GM19463 (cell line): Measurements from ENCODE around the gene IRF9.
"Not testable (repeated sequence)": the region's sequence is repeated elsewhere in the genome, so short reads cannot be mapped to it uniquely, and the experiment has no call there.

Experiments
- ATAC-seq: cut with Tn5 transposase; IDR thresholded peaks from one replicate; pipeline ENCODE4 v1.9.1; 2021; ENCODE audit warnings: mild to moderate bottlenecking, moderate library complexity; ENCODE audit not compliant: unreplicated experiment

Gene IRF9

GRCh38 chr14:24190416-24190815, 29.4 kb downstream of the IRF9 start:
- ATAC-seq: no peak

DNA sequence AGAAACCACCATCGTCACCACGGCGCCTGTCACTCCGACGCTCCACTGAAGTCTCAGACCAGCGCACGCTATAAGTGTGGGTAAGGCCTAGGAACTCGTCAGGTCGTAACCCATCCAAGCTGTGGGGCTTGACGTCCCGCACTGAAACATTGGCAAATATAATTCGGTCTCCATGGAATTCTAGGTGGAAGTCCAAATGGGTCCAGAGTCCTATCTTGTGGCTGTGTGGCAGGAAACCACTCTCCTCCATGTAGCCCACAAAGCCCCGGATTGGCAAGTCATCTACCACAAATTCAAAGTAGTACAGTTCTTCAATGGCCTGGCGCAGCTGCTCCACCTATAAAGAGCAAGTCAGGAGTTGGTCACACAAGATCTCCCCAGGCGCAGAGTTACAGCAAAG, 31.9 kb downstream of the IRF9 start:
- ATAC-seq: no peak

GRCh38 chr14:24194186-24194872, 33.3 kb downstream of the IRF9 start:
- no peak for ATAC-seq

DNA sequence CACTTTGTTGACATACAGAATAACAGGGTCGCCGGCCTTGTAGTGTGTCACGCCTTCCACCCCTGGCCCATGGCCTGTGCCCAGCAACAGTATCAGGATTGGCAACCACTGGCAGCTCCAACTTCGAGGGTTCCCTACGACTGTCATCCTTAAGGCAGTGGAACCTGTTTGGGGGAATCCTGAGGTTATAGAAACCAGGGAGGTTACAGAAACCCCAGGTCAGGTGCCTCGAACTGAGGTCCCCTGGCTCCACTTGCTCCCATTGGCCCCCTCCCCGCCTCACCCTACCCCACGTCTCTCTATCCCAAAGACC, 33.8 kb downstream of the IRF9 start:
- ATAC-seq: no peak

- ATAC-seq: peak; percentile 93
Measured at GRCh38 chr14:24195186-24196070, 34.4 kb downstream of the IRF9 start, which contains the start of gene TM9SF1. TSS of gene TM9SF1 (minus strand) at chr14:24195441. CDS start at chr14:24195019, 422 bp downstream.

DNA sequence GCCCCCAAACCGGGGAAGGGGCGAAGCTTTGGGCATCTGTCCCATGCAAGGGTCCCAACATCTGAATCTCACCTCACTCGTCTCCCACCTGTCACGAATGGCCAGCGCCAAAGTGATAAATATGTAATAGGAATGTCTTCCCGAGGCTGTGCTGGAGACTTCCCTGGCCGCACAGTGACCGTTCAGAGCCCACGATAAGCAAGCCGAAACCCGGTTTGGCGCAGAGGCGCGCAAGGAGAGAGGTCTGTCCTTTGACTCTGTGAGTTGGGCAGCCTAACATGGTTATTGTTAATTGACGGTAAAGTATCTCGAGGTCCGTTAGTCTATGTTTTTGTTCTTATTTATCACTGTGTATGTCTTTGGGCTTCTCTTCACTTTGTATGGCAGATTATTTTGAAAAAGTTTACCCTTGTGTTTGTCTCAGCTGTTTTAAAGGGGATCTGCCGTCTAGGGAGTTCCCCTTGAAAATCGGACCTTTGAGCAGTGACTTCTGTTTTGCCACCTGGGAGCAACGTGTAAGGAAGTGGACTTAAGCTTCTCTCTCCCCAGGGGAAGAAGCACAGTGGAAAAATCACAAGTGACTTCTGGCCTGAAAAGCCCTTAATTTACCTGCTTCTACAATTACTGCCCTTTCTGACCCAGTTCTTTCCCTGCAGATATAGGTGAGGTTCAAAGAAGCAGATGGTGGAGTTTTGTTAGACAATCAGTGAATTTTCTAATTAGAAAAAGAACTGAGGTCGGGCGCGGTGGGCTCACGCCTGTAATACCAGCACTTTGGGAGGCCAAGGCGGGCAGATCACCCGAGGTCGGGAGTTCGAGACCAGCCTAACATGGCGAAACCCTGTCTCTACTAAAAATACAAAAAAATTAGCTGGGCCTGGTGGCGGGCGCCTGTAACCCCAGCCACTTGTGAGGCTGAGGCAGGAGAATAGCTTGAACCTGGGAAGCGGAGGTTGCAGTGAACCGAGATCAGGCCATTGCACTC, 35.3 kb downstream of the IRF9 start:
- ATAC-seq: no peak

DNA sequence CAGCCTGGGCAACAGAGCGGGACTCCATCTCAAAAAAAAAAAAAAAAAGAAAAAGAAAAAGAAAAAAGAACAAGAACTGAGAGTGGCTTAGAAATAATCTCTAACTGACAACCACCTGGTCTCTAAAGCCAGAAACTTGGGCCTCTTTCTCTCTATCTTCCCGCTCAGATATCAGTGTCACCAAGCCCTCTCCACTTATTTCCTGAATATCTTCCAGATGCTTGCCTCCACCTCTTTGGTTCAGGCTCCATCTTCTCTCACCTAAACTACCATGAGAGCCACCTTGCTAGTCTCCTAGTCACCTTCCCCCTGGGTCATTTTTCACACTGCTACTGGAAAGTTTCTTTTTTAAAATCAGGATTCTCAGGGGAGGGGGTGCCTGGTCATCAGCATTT, 36.0 kb downstream of the IRF9 start:
- no peak for ATAC-seq

GRCh38 chr14:24198814-24199524, 37.9 kb downstream of the IRF9 start:
- ATAC-seq: no peak

GRCh38 chr14:24202538-24202937, 41.5 kb downstream of the IRF9 start:
- not testable (repeated sequence) for ATAC-seq

GRCh38 chr14:24203249-24203886, 42.3 kb downstream of the IRF9 start:
- not testable (repeated sequence) for ATAC-seq

DNA sequence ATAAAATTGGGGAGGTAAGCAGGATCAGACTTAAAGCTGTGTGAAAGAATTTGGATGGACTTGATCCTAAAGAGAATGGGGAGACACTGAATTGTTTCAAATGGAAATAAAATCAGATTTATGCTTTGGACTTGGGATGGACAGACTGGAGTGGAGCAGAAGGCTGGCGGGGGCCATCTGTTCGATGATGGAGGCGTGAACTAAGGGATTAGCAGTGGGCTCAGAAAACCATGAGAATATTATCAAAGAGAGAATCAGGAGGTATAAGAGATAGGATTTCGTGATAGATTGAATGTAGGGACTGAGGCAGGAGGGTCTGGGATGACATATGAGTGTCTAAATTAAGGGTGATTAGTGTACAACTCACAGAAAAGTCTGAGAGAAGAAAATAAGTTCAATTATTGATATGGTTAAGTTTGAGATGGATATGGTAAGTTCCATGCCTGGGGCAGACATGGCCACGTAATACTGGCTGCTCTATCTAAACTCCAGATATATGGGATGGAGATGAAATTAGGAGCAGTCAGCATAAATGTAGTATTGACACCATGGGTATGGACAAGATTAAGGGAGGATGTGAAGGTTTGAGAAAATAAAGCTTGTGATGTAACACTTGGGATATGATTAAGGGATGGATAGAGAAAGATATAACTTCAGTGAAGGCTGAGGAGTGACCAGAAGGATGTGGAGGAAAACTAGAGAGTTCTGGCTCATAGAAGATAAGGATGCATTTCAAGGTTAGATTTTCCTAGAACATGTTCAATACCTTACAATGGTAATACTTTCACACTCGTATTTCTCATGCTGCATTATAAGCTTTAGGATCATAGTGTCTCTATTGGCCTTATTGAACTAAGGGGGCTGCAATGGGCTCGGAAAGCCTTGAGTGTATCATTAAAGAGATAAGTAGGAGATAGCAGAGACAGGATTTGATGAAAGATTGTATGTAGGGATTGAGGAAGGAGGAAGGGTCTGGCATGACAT, 43.4 kb downstream of the IRF9 start:
- no peak for ATAC-seq

DNA sequence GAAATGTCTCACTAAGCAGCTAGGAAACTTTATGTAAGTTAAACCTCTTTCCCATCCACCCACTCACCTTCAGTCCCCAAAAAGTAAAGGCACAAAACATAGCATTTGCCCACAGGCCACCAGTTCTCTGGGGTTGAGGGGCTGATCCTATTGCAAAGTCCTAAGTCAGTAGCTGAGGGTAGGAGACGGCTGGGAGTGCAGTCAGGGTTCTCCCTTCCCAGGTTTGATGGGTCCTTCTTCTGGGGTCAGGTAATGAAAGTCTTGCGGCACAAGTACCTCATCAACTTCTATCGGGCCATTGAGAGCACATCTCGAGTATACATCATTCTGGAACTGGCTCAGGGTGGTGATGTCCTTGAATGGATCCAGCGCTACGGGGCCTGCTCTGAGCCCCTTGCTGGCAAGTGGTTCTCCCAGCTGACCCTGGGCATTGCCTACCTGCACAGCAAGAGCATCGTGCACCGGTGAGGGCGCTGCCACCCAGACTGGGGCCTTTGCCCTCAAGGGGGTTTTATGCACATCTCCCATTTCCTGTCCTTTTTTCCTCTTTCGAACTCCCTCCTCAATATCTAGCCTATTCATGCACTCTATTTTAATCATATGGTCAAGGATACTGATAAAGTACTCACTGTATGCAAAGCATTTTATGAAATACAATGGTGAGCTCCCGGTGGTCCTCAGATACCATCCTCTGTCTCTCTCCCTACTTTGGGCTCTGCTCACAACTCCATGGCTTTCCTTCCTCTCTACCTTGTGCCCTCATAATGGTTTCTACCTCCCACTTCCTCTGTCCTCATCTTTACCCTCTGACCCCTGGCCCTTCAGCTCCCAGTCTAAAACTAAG, 45.4 kb downstream of the IRF9 start:
- ATAC-seq: no peak

DNA sequence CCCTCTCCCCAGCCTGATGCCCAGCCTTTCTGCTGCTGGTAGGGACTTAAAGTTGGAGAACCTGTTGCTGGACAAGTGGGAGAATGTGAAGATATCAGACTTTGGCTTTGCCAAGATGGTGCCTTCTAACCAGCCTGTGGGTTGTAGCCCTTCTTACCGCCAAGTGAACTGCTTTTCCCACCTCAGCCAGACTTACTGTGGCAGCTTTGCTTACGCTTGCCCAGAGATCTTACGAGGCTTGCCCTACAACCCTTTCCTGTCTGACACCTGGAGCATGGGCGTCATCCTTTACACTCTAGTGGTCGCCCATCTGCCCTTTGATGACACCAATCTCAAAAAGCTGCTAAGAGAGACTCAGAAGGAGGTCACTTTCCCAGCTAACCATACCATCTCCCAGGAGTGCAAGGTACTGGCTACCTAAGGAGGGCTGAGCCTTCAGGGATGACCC, 46.1 kb downstream of the IRF9 start:
- ATAC-seq: no peak

GRCh38 chr14:24207625-24208024, 46.6 kb downstream of the IRF9 start:
- no peak for ATAC-seq

- no peak for ATAC-seq
Measured at GRCh38 chr14:24211311-24211710, 50.2 kb downstream of the IRF9 start.

DNA sequence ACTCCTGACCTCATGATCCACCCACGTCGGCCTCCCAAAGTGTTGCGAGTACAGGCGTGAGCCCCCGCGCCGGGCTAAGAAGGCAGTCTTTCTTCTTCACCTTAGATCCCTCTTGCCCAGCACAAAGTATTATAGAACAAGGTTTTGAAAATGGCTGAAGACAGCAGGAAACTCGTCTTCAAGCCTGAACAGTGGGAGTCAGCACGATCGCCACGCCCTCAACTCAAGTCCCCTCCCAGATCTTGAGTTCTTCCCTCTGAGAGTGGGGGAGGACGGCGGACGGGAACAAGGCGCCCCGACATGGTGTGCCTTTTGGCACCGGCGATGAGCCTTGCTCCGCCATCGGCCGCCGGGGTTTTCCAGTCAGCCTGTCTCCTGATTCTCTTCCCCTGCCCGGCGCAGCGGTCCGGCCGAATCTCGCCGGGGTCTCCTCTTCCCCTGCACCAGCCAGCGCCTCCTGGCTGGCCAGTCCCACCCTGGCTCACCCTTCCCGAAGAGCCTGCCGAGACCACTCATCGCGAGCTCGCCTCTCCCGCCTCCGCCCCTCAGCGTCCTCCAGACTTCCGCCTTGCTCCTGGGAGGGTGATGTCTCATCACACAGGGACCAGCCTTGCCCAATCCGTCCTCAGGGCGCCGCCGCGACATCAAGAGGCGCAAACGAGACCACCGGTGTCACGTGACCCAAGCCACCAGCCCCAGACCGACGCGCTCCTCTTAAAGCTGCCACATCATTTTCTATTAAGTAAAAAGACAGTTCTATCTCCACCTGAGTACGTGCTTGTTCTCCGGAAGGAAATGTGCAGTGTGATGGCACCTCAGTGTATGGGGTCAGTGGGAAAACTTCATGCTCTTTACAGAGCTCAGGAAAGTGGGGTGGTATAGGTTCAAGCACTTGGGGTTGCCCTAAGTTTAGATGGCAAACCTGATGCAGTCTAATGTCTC, 52.1 kb downstream of the IRF9 start, which contains the start of gene CHMP4A:
TSS of gene CHMP4A (minus strand) at position 565 of the 942 bp plus-strand sequence. CDS start at position 516, 49 bp downstream.
- peak; percentile 72 for ATAC-seq
